Myometrial cell (primary cell): ENCODE data around the gene CHMP6. TPM values are rescaled to one million over a fixed set of nuclear protein-coding genes. Genes with fewer than 3 reads are reported as not detected.

Experiments used
- total RNA-seq: library from RNA; depleted of rRNA; stranded (reverse); fragments of >200 nt; gene quantifications from 2 replicates; pipeline ENCODE4 v1.2.3, GENCODE V29; 2015

Gene CHMP6
- total RNA-seq: 21.9 and 22.7 TPM in 2 replicates

GRCh38 chr17:80991645-80992076, at the start of gene CHMP6:
CHMP6 (plus strand) TSS chr17:80991841; CDS start chr17:80991919, 78 bp downstream.

GRCh38 chr17:81034779-81035520, 43.3 kb downstream of the CHMP6 start, which contains the start of gene BAIAP2:
BAIAP2 (plus strand) TSS chr17:81035151; CDS start chr17:81035255, 104 bp downstream.

Other genes starting within 250 kb of the CHMP6 start
- 47.9 and 53.3 TPM in 2 replicates for gene BAIAP2, start 43.3 kb downstream of the CHMP6 start, total RNA-seq
- gene PVALEF, start 173.7 kb downstream of the CHMP6 start, total RNA-seq: not detected in 2 replicates
- not detected in 2 replicates for gene AATK, start 174.4 kb downstream of the CHMP6 start, total RNA-seq
- 16.5 and 19.0 TPM in 2 replicates for gene CEP131, start 231.1 kb downstream of the CHMP6 start, total RNA-seq
- gene TEPSIN, start 247.2 kb downstream of the CHMP6 start, total RNA-seq: 13.6 and 17.3 TPM in 2 replicates
- 42.7 and 60.8 TPM in 2 replicates for gene NDUFAF8, start 247.5 kb downstream of the CHMP6 start, total RNA-seq